DND-41 (cell line): ENCODE results near the gene RARG.

Source experiments
- EZH2 ChIP-seq: IDR thresholded peaks from 3 replicates; pipeline ENCODE4 v1.6.1; 2012; ENCODE audit warnings: borderline replicate concordance, low read depth, mild to moderate bottlenecking, moderate library complexity, low read length, inconsistent platforms; ENCODE audit not compliant: severe bottlenecking
- TF ChIP-seq, protein P1 (sequence below): IDR thresholded peaks from 2 replicates; pipeline ENCODE4 v1.5.1; 2012; ENCODE audit warnings: borderline replicate concordance, low read length, moderate library complexity, mild to moderate bottlenecking; ENCODE audit not compliant: poor library complexity, severe bottlenecking; ENCODE audit errors: extremely low read depth

DNA sequence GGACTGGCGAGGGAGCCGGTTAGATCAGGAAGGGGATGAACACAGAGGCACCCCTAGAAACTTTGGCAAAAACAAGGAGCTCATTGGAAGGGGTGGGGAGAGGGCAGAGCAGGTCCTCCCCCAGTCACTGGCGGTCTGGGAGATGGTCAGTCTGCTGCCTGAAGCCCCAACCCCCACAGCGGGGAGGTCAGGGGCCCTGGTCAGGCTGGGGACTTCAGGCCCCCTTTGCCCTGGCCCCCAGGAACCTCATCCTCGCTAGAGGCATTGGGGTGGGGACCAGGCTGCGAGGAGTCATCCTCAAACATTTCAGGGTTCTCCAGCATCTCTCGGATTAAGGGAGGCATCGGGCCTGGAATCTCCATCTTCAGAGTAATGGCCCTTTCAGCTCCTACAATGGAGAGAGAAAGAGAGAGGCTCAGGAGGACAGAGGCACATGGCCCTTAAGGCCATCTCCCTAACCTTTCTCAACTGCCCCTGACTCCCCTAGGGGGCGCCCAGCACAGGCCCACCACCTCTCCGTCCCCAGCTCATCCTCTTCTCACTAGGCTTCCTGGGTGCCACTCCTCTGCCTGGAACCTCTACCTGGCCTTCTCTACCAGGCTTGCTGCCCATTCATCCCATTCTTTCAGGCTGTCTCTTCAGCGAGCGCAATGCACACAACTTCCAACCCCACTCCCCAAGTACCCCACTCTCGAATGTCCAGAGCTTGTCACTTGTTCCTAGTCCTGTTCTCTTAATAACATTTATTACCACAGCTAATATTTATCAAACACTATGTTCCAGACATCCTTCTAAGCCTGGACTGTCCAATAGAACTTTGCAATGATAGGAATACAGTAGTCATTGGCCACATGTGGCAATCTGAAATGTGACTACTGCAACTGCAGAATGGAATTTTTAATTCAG lies 20.3 kb downstream of the RARG start:
- TF ChIP-seq, protein P1, sequence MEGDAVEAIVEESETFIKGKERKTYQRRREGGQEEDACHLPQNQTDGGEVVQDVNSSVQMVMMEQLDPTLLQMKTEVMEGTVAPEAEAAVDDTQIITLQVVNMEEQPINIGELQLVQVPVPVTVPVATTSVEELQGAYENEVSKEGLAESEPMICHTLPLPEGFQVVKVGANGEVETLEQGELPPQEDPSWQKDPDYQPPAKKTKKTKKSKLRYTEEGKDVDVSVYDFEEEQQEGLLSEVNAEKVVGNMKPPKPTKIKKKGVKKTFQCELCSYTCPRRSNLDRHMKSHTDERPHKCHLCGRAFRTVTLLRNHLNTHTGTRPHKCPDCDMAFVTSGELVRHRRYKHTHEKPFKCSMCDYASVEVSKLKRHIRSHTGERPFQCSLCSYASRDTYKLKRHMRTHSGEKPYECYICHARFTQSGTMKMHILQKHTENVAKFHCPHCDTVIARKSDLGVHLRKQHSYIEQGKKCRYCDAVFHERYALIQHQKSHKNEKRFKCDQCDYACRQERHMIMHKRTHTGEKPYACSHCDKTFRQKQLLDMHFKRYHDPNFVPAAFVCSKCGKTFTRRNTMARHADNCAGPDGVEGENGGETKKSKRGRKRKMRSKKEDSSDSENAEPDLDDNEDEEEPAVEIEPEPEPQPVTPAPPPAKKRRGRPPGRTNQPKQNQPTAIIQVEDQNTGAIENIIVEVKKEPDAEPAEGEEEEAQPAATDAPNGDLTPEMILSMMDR: peak; percentile 66
- no peak for TF ChIP-seq EZH2
